ENCODE results near the gene CNOT4. TPM values are rescaled to one million over a fixed set of nuclear protein-coding genes. Genes with fewer than 3 reads are reported as not detected.

CNOT4 gene
- total RNA-seq, 1 experiment from 2014 or later = 26.0 TPM

GRCh38 chr7:135370656-135371055 is 139.2 kb downstream of the CNOT4 start:
- Mint-ChIP-seq H3K27ac (ENCODE audit: unreplicated experiment) (no peak overlapping the region), H3K36me3 (ENCODE audit: insufficient read depth, unreplicated experiment) (no peaks in the 10 kb centered on the region), H3K4me3 (ENCODE audit: low read depth, unreplicated experiment) (no peak overlapping the region), H3K4me1 (ENCODE audit: low read depth, unreplicated experiment) (peaks cover 32% of the 10 kb centered on the region), H3K9me3 (ENCODE audit: low read depth, unreplicated experiment) (peaks cover 3% of the 10 kb centered on the region), H3K27me3 (ENCODE audit: unreplicated experiment) (no peaks in the 10 kb centered on the region)
- BruUV-seq (replicated peaks) = no TSS peak
- DNase-seq = no peak
- intact Hi-C loops (cut with micrococcal nuclease; ENCODE audit: unreplicated experiment) = no loop called here
- CTCF ChIA-PET = interaction anchor here (1.2 kb wide), 1 partner anchor 275 kb away, joined by 3 read pairs; no protein-coding TSS in a partner anchor
- TF ChIP-seq CTCF (IDR thresholded peaks at IDR 0.05; ENCODE audit: unreplicated experiment) = no peak

- Mint-ChIP-seq H3K36me3 (ENCODE audit: insufficient read depth, unreplicated experiment) (no peaks in the 10 kb centered on the region), H3K4me1 (ENCODE audit: low read depth, unreplicated experiment) (peaks cover 32% of the 10 kb centered on the region), H3K9me3 (ENCODE audit: low read depth, unreplicated experiment) (peaks cover 3% of the 10 kb centered on the region), H3K4me3 (ENCODE audit: low read depth, unreplicated experiment) (no peak overlapping the region), H3K27me3 (ENCODE audit: unreplicated experiment) (no peaks in the 10 kb centered on the region), H3K27ac (ENCODE audit: unreplicated experiment) (no peak overlapping the region)
- CTCF ChIA-PET = interaction anchor here (1.2 kb wide), 1 partner anchor 276 kb away, joined by 3 read pairs; no protein-coding TSS in a partner anchor
- DNase-seq = no peak
- no TSS peak for BruUV-seq (replicated peaks)
- no peak for TF ChIP-seq CTCF (IDR thresholded peaks at IDR 0.05; ENCODE audit: unreplicated experiment)
- intact Hi-C loops (cut with micrococcal nuclease; ENCODE audit: unreplicated experiment) = no loop called here
Measured at GRCh38 chr7:135369405-135369804, 140.5 kb downstream of the CNOT4 start.

- intact Hi-C loops (cut with micrococcal nuclease; ENCODE audit: unreplicated experiment) = no loop called here
- no peak for TF ChIP-seq CTCF (IDR thresholded peaks at IDR 0.05; ENCODE audit: unreplicated experiment)
- Mint-ChIP-seq H3K27ac (ENCODE audit: unreplicated experiment) (no peak overlapping the region), H3K36me3 (ENCODE audit: insufficient read depth, unreplicated experiment) (no peaks in the 10 kb centered on the region), H3K27me3 (ENCODE audit: unreplicated experiment) (no peaks in the 10 kb centered on the region), H3K4me3 (ENCODE audit: low read depth, unreplicated experiment) (no peak overlapping the region), H3K9me3 (ENCODE audit: low read depth, unreplicated experiment) (peaks cover 3% of the 10 kb centered on the region), H3K4me1 (ENCODE audit: low read depth, unreplicated experiment) (peaks cover 32% of the 10 kb centered on the region)
- no TSS peak for BruUV-seq (replicated peaks)
- CTCF ChIA-PET = no interaction called here
- peak; percentile 59 for DNase-seq
Measured at GRCh38 chr7:135368416-135369186, 141.3 kb downstream of the CNOT4 start.

GRCh38 chr7:135366843-135367508 is 142.9 kb downstream of the CNOT4 start:
- CTCF ChIA-PET = no interaction called here
- no peak for TF ChIP-seq CTCF (IDR thresholded peaks at IDR 0.05; ENCODE audit: unreplicated experiment)
- DNase-seq = peak; percentile 5
- no peaks in the 10 kb centered on the region for H3K36me3 Mint-ChIP-seq (ENCODE audit: insufficient read depth, unreplicated experiment)
- H3K4me1 Mint-ChIP-seq (ENCODE audit: low read depth, unreplicated experiment) = peaks cover 32% of the 10 kb centered on the region
- BruUV-seq (replicated peaks) = no TSS peak
- intact Hi-C loops (cut with micrococcal nuclease; ENCODE audit: unreplicated experiment) = no loop called here
- H3K9me3 Mint-ChIP-seq (ENCODE audit: low read depth, unreplicated experiment) = peaks cover 3% of the 10 kb centered on the region
- H3K27me3 Mint-ChIP-seq (ENCODE audit: unreplicated experiment) = no peaks in the 10 kb centered on the region
- H3K4me3 Mint-ChIP-seq (ENCODE audit: low read depth, unreplicated experiment) = no peak overlapping the region
- peak overlapping the region; percentile 68 for H3K27ac Mint-ChIP-seq (ENCODE audit: unreplicated experiment)

All from Calu3 (cell line).